Breast epithelium (tissue), 3 donors: ENCODE data around the gene OTX2.

Source experiments
- POLR2A ChIP-seq: fragments of 450-650 bp; IDR thresholded peaks from one replicate; pipeline ENCODE4 v1.6.1; 2016; ENCODE audit warnings: antibody characterized with exemption, mild to moderate bottlenecking, moderate library complexity
- TF ChIP-seq, protein P1 (sequence below), 3 donors: fragments of 450-650 bp; IDR thresholded peaks; one replicate each; pipeline ENCODE4 v1.5.1; 2016 to 2017; ENCODE audit warnings: antibody characterized with exemption in 3 of 3, mild to moderate bottlenecking in 3 of 3, moderate library complexity in 3 of 3

DNA sequence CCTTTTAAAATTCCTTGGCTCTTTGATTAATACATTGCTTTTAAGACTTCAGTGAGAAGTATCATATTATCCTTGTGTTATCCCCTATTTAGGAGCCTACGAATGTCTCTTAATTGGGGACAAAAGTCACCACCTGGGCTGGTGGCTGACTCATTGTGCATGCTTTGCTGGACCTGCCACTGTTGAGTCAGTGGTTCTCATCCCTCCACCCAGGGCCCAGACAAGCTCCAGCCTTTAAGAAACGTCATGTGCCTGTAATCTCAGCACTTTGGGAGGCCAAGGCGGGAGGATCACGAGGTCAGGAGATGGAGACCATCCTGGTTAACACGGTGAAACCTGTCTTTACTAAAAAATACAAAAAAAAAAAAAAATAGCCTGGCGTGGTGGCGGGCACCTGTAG, 57.9 kb downstream of the OTX2 start:
- TF ChIP-seq, protein P1, sequence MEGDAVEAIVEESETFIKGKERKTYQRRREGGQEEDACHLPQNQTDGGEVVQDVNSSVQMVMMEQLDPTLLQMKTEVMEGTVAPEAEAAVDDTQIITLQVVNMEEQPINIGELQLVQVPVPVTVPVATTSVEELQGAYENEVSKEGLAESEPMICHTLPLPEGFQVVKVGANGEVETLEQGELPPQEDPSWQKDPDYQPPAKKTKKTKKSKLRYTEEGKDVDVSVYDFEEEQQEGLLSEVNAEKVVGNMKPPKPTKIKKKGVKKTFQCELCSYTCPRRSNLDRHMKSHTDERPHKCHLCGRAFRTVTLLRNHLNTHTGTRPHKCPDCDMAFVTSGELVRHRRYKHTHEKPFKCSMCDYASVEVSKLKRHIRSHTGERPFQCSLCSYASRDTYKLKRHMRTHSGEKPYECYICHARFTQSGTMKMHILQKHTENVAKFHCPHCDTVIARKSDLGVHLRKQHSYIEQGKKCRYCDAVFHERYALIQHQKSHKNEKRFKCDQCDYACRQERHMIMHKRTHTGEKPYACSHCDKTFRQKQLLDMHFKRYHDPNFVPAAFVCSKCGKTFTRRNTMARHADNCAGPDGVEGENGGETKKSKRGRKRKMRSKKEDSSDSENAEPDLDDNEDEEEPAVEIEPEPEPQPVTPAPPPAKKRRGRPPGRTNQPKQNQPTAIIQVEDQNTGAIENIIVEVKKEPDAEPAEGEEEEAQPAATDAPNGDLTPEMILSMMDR (IDR thresholded peaks at IDR 0.05), result no peak
- TF ChIP-seq POLR2A, result no peak
